SK-N-SH (cell line): ENCODE measurements around the gene RBM19.

Experiments used
- CHD2 ChIP-seq: fragments of 150-350 bp; IDR thresholded peaks from 2 replicates; pipeline ENCODE4 v1.6.1; 2018; ENCODE audit warnings: low read length; ENCODE audit not compliant: partially characterized antibody
- FOXJ3 ChIP-seq: sonication (generic); formaldehyde crosslinking; IDR thresholded peaks from 2 replicates; pipeline ENCODE4 v1.5.1; 2020; ENCODE audit warnings: mild to moderate bottlenecking, missing genetic modification reagents
- MXI1 ChIP-seq: IDR thresholded peaks from 2 replicates; pipeline ENCODE4 v1.6.1; 2012; ENCODE audit warnings: mild to moderate bottlenecking, low read depth, low read length, improper control_type of control experiment
- POLR2AphosphoS5 ChIP-seq: IDR thresholded peaks from 2 replicates; pipeline ENCODE4 v1.6.1; 2012; ENCODE audit warnings: low read depth, low read length
- RAD21 ChIP-seq: IDR thresholded peaks from 2 replicates; pipeline ENCODE4 v1.6.1; 2012; ENCODE audit warnings: mild to moderate bottlenecking, low read length
- TEAD4 ChIP-seq: IDR thresholded peaks from 2 replicates; pipeline ENCODE4 v1.4.0; 2012; ENCODE audit warnings: mild to moderate bottlenecking, borderline replicate concordance; ENCODE audit not compliant: insufficient read depth
- USF2 ChIP-seq: fragments of 150-350 bp; IDR thresholded peaks from 2 replicates; pipeline ENCODE4 v1.6.1; 2017; ENCODE audit warnings: antibody characterized with exemption, low read length, low read depth, borderline replicate concordance
- YY1 ChIP-seq: IDR thresholded peaks from 2 replicates; pipeline ENCODE4 v1.4.0; 2012; ENCODE audit warnings: low read depth, mild to moderate bottlenecking
- TF ChIP-seq, protein P1 (sequence below): fragments of 200-600 bp; sonication (generic); IDR thresholded peaks from 2 replicates; pipeline ENCODE4 v1.6.1; 2017; ENCODE audit warnings: antibody characterized with exemption, mild to moderate bottlenecking, moderate library complexity
- TF ChIP-seq, protein P2 (sequence below): IDR thresholded peaks from 2 replicates; pipeline ENCODE4 v1.4.0; 2012; ENCODE audit warnings: low read depth

DNA sequence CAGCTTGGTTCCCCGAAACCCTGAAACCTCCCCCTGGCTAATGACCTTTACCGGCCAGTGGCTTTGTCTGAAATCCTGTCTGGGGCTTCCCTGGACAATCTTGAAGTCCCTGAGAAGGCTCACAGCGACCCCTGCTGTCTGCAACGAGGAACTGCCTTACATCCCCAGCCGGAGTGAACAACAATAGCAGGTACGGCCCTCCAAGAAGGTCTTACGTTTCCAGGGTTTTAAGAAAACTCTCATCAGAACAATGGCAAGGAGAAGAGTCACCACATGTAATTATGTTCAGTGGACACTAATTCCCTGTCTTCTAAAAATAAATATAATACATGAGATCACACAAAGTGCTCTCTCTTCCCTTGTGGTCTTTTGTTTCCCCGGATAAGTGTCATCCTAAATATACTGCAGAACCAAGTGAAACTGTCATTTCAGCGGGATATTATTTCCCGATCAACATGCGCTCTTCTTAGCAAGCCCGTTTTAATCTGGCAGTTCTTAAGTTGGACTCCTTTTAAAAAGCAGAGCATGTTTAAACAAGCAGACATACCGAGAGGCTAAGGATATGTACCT lies 53.3 kb downstream of the RBM19 start:
- TF ChIP-seq, protein P1, sequence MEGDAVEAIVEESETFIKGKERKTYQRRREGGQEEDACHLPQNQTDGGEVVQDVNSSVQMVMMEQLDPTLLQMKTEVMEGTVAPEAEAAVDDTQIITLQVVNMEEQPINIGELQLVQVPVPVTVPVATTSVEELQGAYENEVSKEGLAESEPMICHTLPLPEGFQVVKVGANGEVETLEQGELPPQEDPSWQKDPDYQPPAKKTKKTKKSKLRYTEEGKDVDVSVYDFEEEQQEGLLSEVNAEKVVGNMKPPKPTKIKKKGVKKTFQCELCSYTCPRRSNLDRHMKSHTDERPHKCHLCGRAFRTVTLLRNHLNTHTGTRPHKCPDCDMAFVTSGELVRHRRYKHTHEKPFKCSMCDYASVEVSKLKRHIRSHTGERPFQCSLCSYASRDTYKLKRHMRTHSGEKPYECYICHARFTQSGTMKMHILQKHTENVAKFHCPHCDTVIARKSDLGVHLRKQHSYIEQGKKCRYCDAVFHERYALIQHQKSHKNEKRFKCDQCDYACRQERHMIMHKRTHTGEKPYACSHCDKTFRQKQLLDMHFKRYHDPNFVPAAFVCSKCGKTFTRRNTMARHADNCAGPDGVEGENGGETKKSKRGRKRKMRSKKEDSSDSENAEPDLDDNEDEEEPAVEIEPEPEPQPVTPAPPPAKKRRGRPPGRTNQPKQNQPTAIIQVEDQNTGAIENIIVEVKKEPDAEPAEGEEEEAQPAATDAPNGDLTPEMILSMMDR, result peak; percentile 97
- TF ChIP-seq USF2 (no peak), MXI1 (no peak), YY1 (no peak), POLR2AphosphoS5 (no peak), TEAD4 (no peak), RAD21 (peak; percentile 97), CHD2 (no peak), FOXJ3 (CRISPR knock-in tag) (no peak)
- TF ChIP-seq, protein P2, sequence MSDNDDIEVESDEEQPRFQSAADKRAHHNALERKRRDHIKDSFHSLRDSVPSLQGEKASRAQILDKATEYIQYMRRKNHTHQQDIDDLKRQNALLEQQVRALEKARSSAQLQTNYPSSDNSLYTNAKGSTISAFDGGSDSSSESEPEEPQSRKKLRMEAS, result no peak
